IMR-90 (cell line): ENCODE measurements around the gene PRKAR1B. TPM values are rescaled to one million over a fixed set of nuclear protein-coding genes. Genes with fewer than 3 reads are reported as not detected.

Experiments used
- ATAC-seq: fragments of 200-7000 bp; cut with Tn5 transposase; 2 replicates; pipeline ENCODE4 v1.9.1; 2020; ENCODE audit warnings: low read depth, mild to moderate bottlenecking, moderate library complexity
- BruUV-seq: library from RNA; stranded (reverse); fragments of 400-500 nt; replicated peaks from 2 replicates; lab custom pipeline; 2021; lab: Mats Ljungman, UMichigan
- CTCF ChIA-PET: fragments of 300-600 bp; formaldehyde crosslinking; extraction: SDS; loops from one replicate; lab custom pipeline; 2021; ENCODE audit warnings: antibody characterized with exemption; lab: Yijun Ruan, JAX
- POLR2A ChIA-PET: fragments of 300-600 bp; sonication (Branson Sonifier 250); formaldehyde crosslinking; loops from one replicate; lab custom pipeline; 2022; ENCODE audit warnings: antibody characterized with exemption; ENCODE audit not compliant: unreplicated experiment; lab: Charles Lee
- DNase-seq: peaks from one replicate; pipeline ENCODE4 v3.0.0; 2013
- H2AFZ ChIP-seq: replicated peaks from 2 replicates; pipeline ENCODE3; 2013; ENCODE audit warnings: low read length, mild to moderate bottlenecking; ENCODE audit not compliant: poor library complexity
- H2AK5ac ChIP-seq: 2 replicates; pipeline ENCODE4 v1.6.1; 2013; ENCODE audit warnings: low read depth, low read length, inconsistent platforms
- H2AK9ac ChIP-seq: replicated peaks from 2 replicates; pipeline ENCODE3; 2013; ENCODE audit warnings: mild to moderate bottlenecking, low read depth, low read length, moderate library complexity; ENCODE audit not compliant: poor library complexity
- H2BK120ac ChIP-seq: 2 replicates; pipeline ENCODE4 v1.6.1; 2013; ENCODE audit warnings: low read depth, low read length, inconsistent platforms
- H2BK15ac ChIP-seq: 3 replicates; pipeline ENCODE4 v1.6.1; 2013; ENCODE audit warnings: low read depth, low read length, inconsistent platforms
- H2BK20ac ChIP-seq: 2 replicates; pipeline ENCODE4 v1.6.1; 2013; ENCODE audit warnings: low read depth, mild to moderate bottlenecking, inconsistent platforms, low read length, moderate library complexity
- H2BK5ac ChIP-seq: 2 replicates; pipeline ENCODE4 v1.6.1; 2013; ENCODE audit warnings: mild to moderate bottlenecking, low read depth, low read length, inconsistent platforms; ENCODE audit not compliant: poor library complexity, severe bottlenecking
- H3K14ac ChIP-seq: replicated peaks from 2 replicates; pipeline ENCODE4 v1.6.1; 2013; ENCODE audit warnings: low read depth, low read length, inconsistent platforms
- H3K18ac ChIP-seq: 2 replicates; pipeline ENCODE4 v1.6.1; 2013; ENCODE audit warnings: low read depth, low read length, control low read depth
- H3K23ac ChIP-seq: 2 replicates; pipeline ENCODE4 v1.6.1; 2013; ENCODE audit warnings: low read depth, low read length, inconsistent platforms
- H3K27ac ChIP-seq: 2 replicates; pipeline ENCODE4 v1.5.1; 2013; ENCODE audit warnings: mild to moderate bottlenecking, control low read depth, low read length; ENCODE audit not compliant: insufficient read depth
- H3K27me3 ChIP-seq: 2 replicates; pipeline ENCODE4 v1.6.1; 2013; ENCODE audit warnings: low read length; ENCODE audit not compliant: control insufficient read depth, insufficient read depth
- H3K36me3 ChIP-seq: 2 replicates; pipeline ENCODE4 v1.6.1; 2013; ENCODE audit warnings: low read length, mixed read lengths; ENCODE audit not compliant: control insufficient read depth, insufficient read depth
- H3K4ac ChIP-seq: 2 replicates; pipeline ENCODE4 v1.6.1; 2013; ENCODE audit warnings: low read depth, low read length, inconsistent platforms
- H3K4me1 ChIP-seq: 2 replicates; pipeline ENCODE4 v1.6.1; 2013; ENCODE audit warnings: low read length, mixed read lengths; ENCODE audit not compliant: control insufficient read depth, insufficient read depth
- H3K4me2 ChIP-seq: 2 replicates; pipeline ENCODE4 v1.6.1; 2013; ENCODE audit warnings: low read depth, mild to moderate bottlenecking, control low read depth, low read length, moderate library complexity
- H3K4me3 ChIP-seq: 2 replicates; pipeline ENCODE4 v1.5.1; 2013; ENCODE audit warnings: low read depth, mild to moderate bottlenecking, control low read depth, low read length, moderate library complexity; ENCODE audit not compliant: insufficient read depth
- H3K56ac ChIP-seq: 2 replicates; pipeline ENCODE4 v1.6.1; 2013; ENCODE audit warnings: low read length, inconsistent platforms; ENCODE audit not compliant: insufficient read depth; ENCODE audit errors: extremely low read depth
- H3K79me1 ChIP-seq, 2 experiments: 2 replicates each; pipeline ENCODE4 v1.6.1; 2013; ENCODE audit warnings: low read length in 2 of 2, inconsistent platforms in 1 of 2, low read depth in 1 of 2
- H3K9ac ChIP-seq: 2 replicates; pipeline ENCODE4 v1.6.1; 2013; ENCODE audit warnings: low read depth, low read length, control low read depth
- H3K9me1 ChIP-seq: 2 replicates; pipeline ENCODE4 v1.6.1; 2013; ENCODE audit warnings: low read length, inconsistent platforms; ENCODE audit not compliant: insufficient read depth
- H3K9me3 ChIP-seq: 2 replicates; pipeline ENCODE4 v1.6.1; 2013; ENCODE audit warnings: low read length; ENCODE audit not compliant: control insufficient read depth, insufficient read depth
- H4K20me1 ChIP-seq: 2 replicates; pipeline ENCODE4 v1.6.1; 2013; ENCODE audit warnings: low read length, inconsistent platforms; ENCODE audit not compliant: insufficient read depth
- H4K5ac ChIP-seq: 2 replicates; pipeline ENCODE4 v1.6.1; 2013; ENCODE audit warnings: mild to moderate bottlenecking, low read depth, low read length, control low read depth
- H4K8ac ChIP-seq, 2 experiments: 2 replicates each; pipeline ENCODE4 v1.6.1; 2013; ENCODE audit warnings: low read depth in 2 of 2, low read length in 2 of 2, control low read depth in 1 of 2, inconsistent platforms in 1 of 2
- H4K91ac ChIP-seq: 2 replicates; pipeline ENCODE4 v1.6.1; 2013; ENCODE audit warnings: low read depth, low read length, inconsistent platforms; ENCODE audit not compliant: insufficient read depth
- BHLHE40 ChIP-seq: fragments of 150-350 bp; IDR thresholded peaks from 2 replicates; pipeline ENCODE4 v1.6.1; 2016; ENCODE audit warnings: mild to moderate bottlenecking, low read depth, low read length
- CEBPB ChIP-seq: IDR thresholded peaks from 2 replicates; pipeline ENCODE4 v1.6.1; 2012; ENCODE audit warnings: low read depth, low read length, improper control_type of control experiment
- CHD1 ChIP-seq: IDR thresholded peaks from 2 replicates; pipeline ENCODE4 v1.6.1; 2012; ENCODE audit warnings: low read depth, low read length, improper control_type of control experiment
- CTCF ChIP-seq: conservative IDR thresholded peaks from 2 replicates; pipeline ENCODE4 v1.5.1; 2012; ENCODE audit warnings: mild to moderate bottlenecking, low read depth, low read length, improper control_type of control experiment
- FOS ChIP-seq: fragments of 150-350 bp; IDR thresholded peaks from 2 replicates; pipeline ENCODE4 v1.6.1; 2016; ENCODE audit warnings: low read depth, low read length
- MAFK ChIP-seq: IDR thresholded peaks from 2 replicates; pipeline ENCODE4 v1.6.1; 2012; ENCODE audit warnings: low read depth, low read length, improper control_type of control experiment
- MAZ ChIP-seq: IDR thresholded peaks from 2 replicates; pipeline ENCODE4 v1.6.1; 2012; ENCODE audit warnings: low read depth, mild to moderate bottlenecking, low read length, improper control_type of control experiment, moderate library complexity, borderline replicate concordance
- MXI1 ChIP-seq: IDR thresholded peaks from 2 replicates; pipeline ENCODE4 v1.6.1; 2012; ENCODE audit warnings: low read depth, mild to moderate bottlenecking, low read length, moderate library complexity, borderline replicate concordance
- NFE2L2 ChIP-seq: fragments of 150-350 bp; IDR thresholded peaks from 2 replicates; pipeline ENCODE4 v1.6.1; 2016; ENCODE audit warnings: low read depth, mild to moderate bottlenecking, low read length
- POLR2A ChIP-seq: IDR thresholded peaks from 2 replicates; pipeline ENCODE4 v1.6.1; 2012; ENCODE audit warnings: mild to moderate bottlenecking, low read depth, low read length
- RAD21 ChIP-seq: IDR thresholded peaks from 2 replicates; pipeline ENCODE4 v1.6.1; 2012; ENCODE audit warnings: low read length, improper control_type of control experiment
- RCOR1 ChIP-seq: IDR thresholded peaks from 2 replicates; pipeline ENCODE4 v1.6.1; 2012; ENCODE audit warnings: mild to moderate bottlenecking, low read length, improper control_type of control experiment; ENCODE audit not compliant: insufficient replicate concordance
- RFX5 ChIP-seq: IDR thresholded peaks from 2 replicates; pipeline ENCODE4 v1.8.0; 2012; ENCODE audit warnings: low read depth, mild to moderate bottlenecking, low read length, moderate library complexity
- SMC3 ChIP-seq: fragments of 150-350 bp; IDR thresholded peaks from 2 replicates; pipeline ENCODE4 v1.6.1; 2016; ENCODE audit warnings: low read depth, mild to moderate bottlenecking, antibody characterized with exemption, low read length, moderate library complexity
- USF2 ChIP-seq: fragments of 150-350 bp; IDR thresholded peaks from 2 replicates; pipeline ENCODE4 v1.6.1; 2017; ENCODE audit warnings: mild to moderate bottlenecking, antibody characterized with exemption, low read length, low read depth
- WGBS, 2 experiments: methylation state at CpG; one replicate each; pipeline versions ENCODE4 v1.1.5 to v1.1.7; 2013; ENCODE audit warnings: missing lambda C conversion rate in 2 of 2; ENCODE audit not compliant: insufficient read length in 1 of 2; ENCODE audit errors: extremely low coverage in 2 of 2; 5-methylcytosine and 5-hydroxymethylcytosine counted together
- dilution Hi-C: fragments of 300-500 bp; cut with HindIII; formaldehyde crosslinking; loops from one replicate; pipeline ENCODE4 v1.14.3; 2018; ENCODE audit warnings: low sequenced_read_pairs; ENCODE audit not compliant: unreplicated experiment
- in situ Hi-C: fragments of 300-500 bp; cut with MboI; formaldehyde crosslinking; loops from 3 replicates; pipeline ENCODE4 v1.14.3; 2019; ENCODE audit warnings: low sequenced_read_pairs, inconsistent platforms, mixed read lengths
- intact Hi-C: fragments of 100-400 bp; cut with micrococcal nuclease; formaldehyde crosslinking; loops from 2 replicates; pipeline ENCODE4 v1.10.0; 2022
- polyA plus RNA-seq, 3 experiments: library from polyadenylated mRNA; depleted of rRNA; stranded (reverse); fragments of >200 nt; gene quantifications; 2 replicates each; pipeline ENCODE4 v1.2.3, GENCODE V29; 2012; ENCODE audit warnings: low replicate concordance in 1 of 3
- total RNA-seq: library from RNA; depleted of rRNA; stranded (reverse); fragments of >200 nt; gene quantifications from 2 replicates; pipeline ENCODE4 v1.2.3, GENCODE V29; 2012
- TF ChIP-seq, protein P1 (sequence below): fragments of 150-350 bp; IDR thresholded peaks from 2 replicates; pipeline ENCODE4 v1.6.1; 2016; ENCODE audit warnings: low read depth, mild to moderate bottlenecking, low read length, moderate library complexity, borderline replicate concordance

PRKAR1B gene
- total and polyA plus RNA-seq, 2 of the 4 experiments (the other 2 are of a cell fraction) = 15.2 to 20.2 TPM

DNA sequence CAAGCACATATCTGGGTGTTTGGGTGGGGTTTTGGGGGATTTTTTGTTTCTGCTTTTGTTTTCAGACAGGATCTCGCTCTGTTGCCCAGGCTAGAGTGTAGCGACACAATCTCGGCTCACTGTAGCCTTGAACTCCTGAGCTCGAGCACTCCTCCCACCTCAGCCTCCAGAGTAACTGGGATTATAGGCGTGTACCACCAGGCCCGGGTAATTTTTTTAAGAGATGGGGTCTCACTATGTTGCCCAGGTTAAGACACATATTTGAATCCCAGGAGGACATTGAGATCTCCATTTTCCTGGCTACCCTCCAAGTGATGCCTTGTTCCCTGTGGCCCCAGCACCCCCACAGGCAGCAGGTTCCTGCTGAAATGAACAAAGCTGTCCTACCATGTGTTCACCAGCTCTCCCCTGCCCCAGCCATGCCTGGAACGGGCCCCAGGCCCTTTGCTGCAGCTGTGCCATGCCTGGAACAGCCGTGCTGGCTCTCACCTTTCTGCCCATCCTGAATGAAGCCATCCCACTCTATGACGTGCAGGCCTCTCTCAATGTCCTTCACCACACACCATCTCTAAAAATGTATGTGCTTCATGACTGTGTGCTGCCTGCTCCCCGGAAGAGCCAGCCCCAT is 55.6 kb downstream of the PRKAR1B start:
- ATAC-seq = no peak
- no peak for TF ChIP-seq CEBPB
- TF ChIP-seq RAD21 = no peak
- TF ChIP-seq RFX5 = no peak
- no peak for TF ChIP-seq MAZ
- TF ChIP-seq NFE2L2 = no peak
- TF ChIP-seq USF2 = no peak
- TF ChIP-seq MXI1 = no peak
- TF ChIP-seq, protein P1, sequence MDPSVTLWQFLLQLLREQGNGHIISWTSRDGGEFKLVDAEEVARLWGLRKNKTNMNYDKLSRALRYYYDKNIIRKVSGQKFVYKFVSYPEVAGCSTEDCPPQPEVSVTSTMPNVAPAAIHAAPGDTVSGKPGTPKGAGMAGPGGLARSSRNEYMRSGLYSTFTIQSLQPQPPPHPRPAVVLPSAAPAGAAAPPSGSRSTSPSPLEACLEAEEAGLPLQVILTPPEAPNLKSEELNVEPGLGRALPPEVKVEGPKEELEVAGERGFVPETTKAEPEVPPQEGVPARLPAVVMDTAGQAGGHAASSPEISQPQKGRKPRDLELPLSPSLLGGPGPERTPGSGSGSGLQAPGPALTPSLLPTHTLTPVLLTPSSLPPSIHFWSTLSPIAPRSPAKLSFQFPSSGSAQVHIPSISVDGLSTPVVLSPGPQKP = no peak
- no peak for TF ChIP-seq MAFK
- no peak for TF ChIP-seq BHLHE40
- no peak for TF ChIP-seq CHD1
- no peak for TF ChIP-seq RCOR1
- TF ChIP-seq CTCF = no peak
- no peak for TF ChIP-seq POLR2A
- TF ChIP-seq FOS = no peak
- TF ChIP-seq SMC3 = no peak

More for the DNA sequence above, 55.6 kb downstream of the PRKAR1B start:
- dilution Hi-C loops = no loop called here
- no peak overlapping the region for H3K4ac ChIP-seq
- no peak overlapping the region for H3K9ac ChIP-seq
- H3K79me1 ChIP-seq = no peaks in the 10 kb centered on the region
- no peak overlapping the region for H2BK5ac ChIP-seq
- no TSS peak for BruUV-seq
- no peak overlapping the region for H4K8ac ChIP-seq
- no peak for DNase-seq
- no peak overlapping the region for H3K14ac ChIP-seq
- H3K4me2 ChIP-seq = no peak overlapping the region
- H3K4me3 ChIP-seq = no peak overlapping the region
- H2AK5ac ChIP-seq = no peak overlapping the region
- in situ Hi-C loops = no loop called here
- H2BK20ac ChIP-seq = no peak overlapping the region
- no peak overlapping the region for H2BK120ac ChIP-seq
- no peak overlapping the region for H3K27ac ChIP-seq
- ChIA-PET CTCF (no interaction called here), POLR2A (no interaction called here)
- H4K5ac ChIP-seq = no peak overlapping the region
- H2AK9ac ChIP-seq = no peak overlapping the region
- no peaks in the 10 kb centered on the region for H3K27me3 ChIP-seq
- H2BK15ac ChIP-seq = no peak overlapping the region
- H4K91ac ChIP-seq = no peak overlapping the region
- H3K9me3 ChIP-seq = no peaks in the 10 kb centered on the region
- no peak overlapping the region for H3K18ac ChIP-seq
- WGBS, 2 experiments = 100% methylated on average over 1 of the region's 10 CpGs; no CpG with 5 or more reads in 1 of the 2 experiments
- peaks cover 7% of the 10 kb centered on the region; the same call in 1 of the 2 replicates for H3K9me1 ChIP-seq
- H3K36me3 ChIP-seq = no peaks in the 10 kb centered on the region
- H4K20me1 ChIP-seq = peaks cover 3% of the 10 kb centered on the region; the same call in 1 of the 2 replicates
- intact Hi-C loops = no loop called here
- no peak overlapping the region for H3K56ac ChIP-seq
- no peak overlapping the region for H2AFZ ChIP-seq
- peaks cover 10% of the 10 kb centered on the region for H3K4me1 ChIP-seq
- no peak overlapping the region for H3K23ac ChIP-seq
